Measurements from ENCODE around the gene EFNB1.

EFNB1 gene

DNA sequence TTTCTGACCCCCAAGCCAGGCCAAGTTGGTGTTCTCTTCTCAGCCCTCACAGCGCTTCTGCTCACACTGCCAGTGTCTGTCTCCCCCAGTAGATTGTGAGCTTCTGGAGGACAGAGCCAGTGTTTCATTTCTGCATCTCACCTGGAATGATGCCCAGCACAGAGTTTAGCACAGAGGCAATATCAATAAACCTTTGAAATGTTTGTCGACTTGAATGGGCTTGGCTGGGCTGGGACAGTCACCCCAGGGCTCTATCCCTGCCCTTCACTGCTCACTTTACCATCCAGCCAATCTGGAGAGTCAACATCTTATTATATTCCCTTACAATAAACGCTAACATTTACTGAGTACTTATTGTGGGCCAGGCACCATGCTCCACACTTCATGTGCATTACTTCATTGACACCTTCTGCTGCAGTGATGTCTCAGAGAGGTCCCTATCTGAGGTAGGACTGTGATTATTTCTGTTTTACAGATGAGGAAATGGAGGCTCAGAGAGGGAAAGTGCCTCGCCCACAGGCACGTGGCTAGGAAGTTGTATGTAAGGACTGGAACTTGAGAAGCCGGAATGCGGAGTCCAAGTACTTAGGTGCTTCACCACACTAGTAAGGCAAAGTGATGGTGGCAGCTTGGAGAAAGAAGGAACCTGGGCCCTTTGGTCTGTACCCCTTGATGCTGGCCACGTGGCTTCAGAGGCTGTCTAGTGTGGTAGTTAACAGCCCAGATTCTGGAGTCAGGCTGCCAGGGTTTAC lies 19.5 kb downstream of the EFNB1 start:
- no peak overlapping the region for H3K9ac ChIP-seq (ENCODE audit: low read depth, low read length)
- H3K4me3 ChIP-seq (ENCODE audit: low read length), result no peak overlapping the region
- no peak overlapping the region for H3K4me2 ChIP-seq (ENCODE audit: low read length)
- no peaks in the 10 kb centered on the region for H3K4me1 ChIP-seq (ENCODE audit: control insufficient read depth, insufficient read depth, low read length)
- H3K27me3 ChIP-seq (ENCODE audit: control insufficient read depth, insufficient read depth, low read length), result peaks cover 16% of the 10 kb centered on the region
- no peaks in the 10 kb centered on the region for H3K36me3 ChIP-seq (ENCODE audit: insufficient read depth, low read length)
- no peaks in the 10 kb centered on the region for H3K9me3 ChIP-seq (replicated peaks; ENCODE audit: low read length)

- H3K4me2 ChIP-seq (ENCODE audit: low read length), result no peak overlapping the region
- H3K4me1 ChIP-seq (ENCODE audit: control insufficient read depth, insufficient read depth, low read length), result no peaks in the 10 kb centered on the region
- no peak overlapping the region for H3K4me3 ChIP-seq (ENCODE audit: low read length)
- no peaks in the 10 kb centered on the region for H3K9me3 ChIP-seq (replicated peaks; ENCODE audit: low read length)
- H3K9ac ChIP-seq (ENCODE audit: low read depth, low read length), result no peak overlapping the region
- H3K36me3 ChIP-seq (ENCODE audit: insufficient read depth, low read length), result no peaks in the 10 kb centered on the region
- H3K27me3 ChIP-seq (ENCODE audit: control insufficient read depth, insufficient read depth, low read length), result peaks cover 27% of the 10 kb centered on the region
Observed at GRCh38 chrX:68851082-68851481, 22.3 kb downstream of the EFNB1 start.

- no peak overlapping the region for H3K9ac ChIP-seq (ENCODE audit: low read depth, low read length)
- H3K36me3 ChIP-seq (ENCODE audit: insufficient read depth, low read length), result no peaks in the 10 kb centered on the region
- peaks cover 34% of the 10 kb centered on the region for H3K27me3 ChIP-seq (ENCODE audit: control insufficient read depth, insufficient read depth, low read length)
- H3K4me1 ChIP-seq (ENCODE audit: control insufficient read depth, insufficient read depth, low read length), result no peaks in the 10 kb centered on the region
- H3K9me3 ChIP-seq (replicated peaks; ENCODE audit: low read length), result no peaks in the 10 kb centered on the region
- no peak overlapping the region for H3K4me3 ChIP-seq (ENCODE audit: low read length)
- no peak overlapping the region for H3K4me2 ChIP-seq (ENCODE audit: low read length)
Observed at GRCh38 chrX:68852046-68852445, 23.2 kb downstream of the EFNB1 start.

- no peaks in the 10 kb centered on the region for H3K36me3 ChIP-seq (ENCODE audit: insufficient read depth, low read length)
- no peak overlapping the region for H3K9ac ChIP-seq (ENCODE audit: low read depth, low read length)
- no peak overlapping the region for H3K4me3 ChIP-seq (ENCODE audit: low read length)
- no peak overlapping the region for H3K4me2 ChIP-seq (ENCODE audit: low read length)
- peaks cover 45% of the 10 kb centered on the region for H3K27me3 ChIP-seq (ENCODE audit: control insufficient read depth, insufficient read depth, low read length)
- H3K9me3 ChIP-seq (replicated peaks; ENCODE audit: low read length), result no peaks in the 10 kb centered on the region
- H3K4me1 ChIP-seq (ENCODE audit: control insufficient read depth, insufficient read depth, low read length), result no peaks in the 10 kb centered on the region
Observed at GRCh38 chrX:68853665-68854251, 24.9 kb downstream of the EFNB1 start.

DNA sequence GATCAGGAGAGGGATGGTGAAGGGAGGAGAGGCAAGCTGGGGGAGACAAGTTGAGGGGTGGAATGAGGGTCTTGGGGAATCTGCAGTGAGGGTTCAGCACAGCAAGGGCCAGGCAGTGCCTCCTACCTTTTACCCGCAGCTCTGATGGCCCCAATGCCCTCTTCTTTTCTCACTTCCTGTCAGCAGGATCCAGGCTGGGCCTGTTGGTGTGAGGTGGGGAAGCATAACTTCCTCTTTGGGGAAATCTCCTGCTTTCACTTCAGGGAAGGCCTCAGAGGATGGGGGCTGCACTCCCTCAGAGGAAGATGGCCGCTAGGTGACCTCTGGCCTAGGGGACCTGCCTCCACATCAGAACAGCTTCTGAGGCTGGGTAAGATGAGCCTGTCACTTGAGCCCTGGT lies 36.5 kb downstream of the EFNB1 start:
- Histone ChIP-seq H3K4me2 (ENCODE audit: low read length) (no peak overlapping the region), H3K4me1 (ENCODE audit: control insufficient read depth, insufficient read depth, low read length) (no peaks in the 10 kb centered on the region), H3K9me3 (replicated peaks; ENCODE audit: low read length) (no peaks in the 10 kb centered on the region), H3K36me3 (ENCODE audit: insufficient read depth, low read length) (no peaks in the 10 kb centered on the region), H3K4me3 (ENCODE audit: low read length) (no peak overlapping the region), H3K27me3 (ENCODE audit: control insufficient read depth, insufficient read depth, low read length) (peaks cover 47% of the 10 kb centered on the region), H3K9ac (ENCODE audit: low read depth, low read length) (no peak overlapping the region)

- H3K36me3 ChIP-seq (ENCODE audit: insufficient read depth, low read length), result no peaks in the 10 kb centered on the region
- H3K9ac ChIP-seq (ENCODE audit: low read depth, low read length), result no peak overlapping the region
- H3K4me1 ChIP-seq (ENCODE audit: control insufficient read depth, insufficient read depth, low read length), result no peaks in the 10 kb centered on the region
- H3K9me3 ChIP-seq (replicated peaks; ENCODE audit: low read length), result no peaks in the 10 kb centered on the region
- peaks cover 47% of the 10 kb centered on the region for H3K27me3 ChIP-seq (ENCODE audit: control insufficient read depth, insufficient read depth, low read length)
- no peak overlapping the region for H3K4me2 ChIP-seq (ENCODE audit: low read length)
- H3K4me3 ChIP-seq (ENCODE audit: low read length), result no peak overlapping the region
Observed at GRCh38 chrX:68865926-68866325, 37.1 kb downstream of the EFNB1 start.

DNA sequence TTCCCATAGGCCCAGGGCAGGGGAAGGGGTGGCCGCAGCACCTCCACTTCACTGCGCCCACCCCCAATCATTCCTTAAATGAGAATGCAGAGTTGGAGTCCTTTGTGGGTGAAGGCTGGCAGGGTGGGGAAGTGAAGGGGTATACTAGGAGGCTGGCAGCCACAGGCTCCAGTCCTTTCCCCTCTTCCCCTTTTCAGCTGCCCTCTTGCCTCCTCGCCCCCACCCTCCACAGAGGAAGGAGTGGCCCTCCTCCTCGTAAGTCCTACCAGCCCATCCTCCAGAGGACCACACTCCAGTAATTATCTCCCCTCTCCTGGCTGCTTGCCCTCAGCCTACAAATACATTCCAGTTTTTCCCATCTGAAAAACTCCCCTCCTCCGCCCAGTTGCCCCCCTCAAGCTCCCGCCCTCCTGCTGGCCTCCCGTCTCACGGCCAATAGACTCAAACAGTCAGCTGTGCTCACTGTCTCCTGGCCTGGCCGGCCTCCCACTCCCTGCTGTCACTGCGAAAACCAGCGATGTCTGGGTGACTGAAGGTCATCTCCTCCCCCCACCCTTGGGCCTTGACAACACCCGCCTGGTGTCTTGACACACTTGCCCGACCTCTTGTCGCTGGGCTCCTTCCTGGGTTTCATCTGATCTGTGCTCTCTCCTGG lies 38.8 kb downstream of the EFNB1 start:
- H3K27me3 ChIP-seq (ENCODE audit: control insufficient read depth, insufficient read depth, low read length), result peaks cover 44% of the 10 kb centered on the region
- H3K9ac ChIP-seq (ENCODE audit: low read depth, low read length), result no peak overlapping the region
- H3K4me3 ChIP-seq (ENCODE audit: low read length), result no peak overlapping the region
- H3K4me2 ChIP-seq (ENCODE audit: low read length), result no peak overlapping the region
- no peaks in the 10 kb centered on the region for H3K36me3 ChIP-seq (ENCODE audit: insufficient read depth, low read length)
- no peaks in the 10 kb centered on the region for H3K9me3 ChIP-seq (replicated peaks; ENCODE audit: low read length)
- H3K4me1 ChIP-seq (ENCODE audit: control insufficient read depth, insufficient read depth, low read length), result no peaks in the 10 kb centered on the region

GRCh38 chrX:68868316-68868715 lies 39.5 kb downstream of the EFNB1 start:
- Histone ChIP-seq H3K4me2 (ENCODE audit: low read length) (no peak overlapping the region), H3K4me1 (ENCODE audit: control insufficient read depth, insufficient read depth, low read length) (no peaks in the 10 kb centered on the region), H3K36me3 (ENCODE audit: insufficient read depth, low read length) (no peaks in the 10 kb centered on the region), H3K9me3 (replicated peaks; ENCODE audit: low read length) (no peaks in the 10 kb centered on the region), H3K27me3 (ENCODE audit: control insufficient read depth, insufficient read depth, low read length) (peaks cover 44% of the 10 kb centered on the region), H3K9ac (ENCODE audit: low read depth, low read length) (no peak overlapping the region), H3K4me3 (ENCODE audit: low read length) (no peak overlapping the region)

DNA sequence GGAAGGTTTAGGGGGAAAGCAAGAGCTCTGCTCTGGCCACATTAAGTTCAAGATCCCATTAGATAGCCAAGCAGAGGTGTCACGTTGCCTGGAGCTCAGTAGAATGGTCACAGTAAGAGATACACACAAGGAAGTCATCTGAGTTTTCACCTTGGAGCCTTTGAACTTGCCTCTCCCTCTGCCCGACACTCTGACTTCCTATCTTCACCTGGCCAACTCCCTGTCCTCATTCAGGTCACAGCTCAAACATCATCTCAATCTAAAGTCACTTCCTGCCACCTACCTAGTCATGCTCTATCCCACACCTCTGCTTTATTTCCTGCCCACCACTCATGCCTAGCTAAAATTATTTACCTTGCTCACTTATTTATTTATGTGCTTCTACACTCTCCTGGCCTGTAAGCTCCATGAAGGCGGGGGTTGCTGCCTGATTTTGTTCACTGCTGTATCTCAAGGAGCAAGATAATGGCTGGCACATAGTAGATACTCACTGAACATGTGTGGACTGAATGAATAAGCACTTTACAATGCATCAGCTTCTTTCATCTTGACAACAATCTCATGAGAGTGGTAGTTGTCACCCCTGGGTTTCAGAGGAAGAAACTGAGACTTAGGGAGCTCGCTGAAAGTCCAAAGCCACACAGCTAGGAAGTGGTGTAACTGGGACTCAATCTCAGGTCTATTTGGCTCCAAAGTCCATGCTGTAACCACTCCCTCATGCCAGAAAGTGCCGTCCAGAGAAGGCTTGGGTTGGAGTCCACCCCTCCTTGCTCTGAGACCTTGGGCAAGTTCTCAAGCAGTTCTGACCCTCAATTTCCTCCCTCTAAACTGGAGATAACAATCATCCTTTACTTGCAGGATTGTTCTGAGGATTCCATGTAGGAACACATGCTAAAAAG lies 40.3 kb downstream of the EFNB1 start:
- Histone ChIP-seq H3K36me3 (ENCODE audit: insufficient read depth, low read length) (no peaks in the 10 kb centered on the region), H3K4me3 (ENCODE audit: low read length) (no peak overlapping the region), H3K9me3 (replicated peaks; ENCODE audit: low read length) (no peaks in the 10 kb centered on the region), H3K4me1 (ENCODE audit: control insufficient read depth, insufficient read depth, low read length) (no peaks in the 10 kb centered on the region), H3K4me2 (ENCODE audit: low read length) (no peak overlapping the region), H3K27me3 (ENCODE audit: control insufficient read depth, insufficient read depth, low read length) (peaks cover 38% of the 10 kb centered on the region), H3K9ac (ENCODE audit: low read depth, low read length) (no peak overlapping the region)

DNA sequence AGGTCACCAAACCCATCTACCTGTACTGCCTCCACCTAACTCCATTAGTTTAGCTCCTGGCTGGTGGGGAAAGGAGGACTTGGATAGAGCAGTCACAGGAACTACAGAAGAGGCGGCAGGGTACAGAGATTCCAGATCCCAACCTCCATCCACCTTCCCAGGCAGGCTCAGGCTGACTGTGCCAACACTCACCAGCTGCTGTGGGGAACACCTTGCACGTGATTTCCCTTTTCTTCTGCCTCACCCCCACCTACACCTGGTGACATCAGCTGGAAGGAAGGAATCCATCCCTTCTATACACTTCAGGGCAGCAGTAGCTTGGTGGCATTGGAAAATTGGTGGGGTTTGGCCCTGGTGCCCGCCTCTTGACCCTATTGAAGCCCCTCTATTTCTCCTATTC lies 41.5 kb downstream of the EFNB1 start:
- H3K4me2 ChIP-seq (ENCODE audit: low read length), result no peak overlapping the region
- H3K9me3 ChIP-seq (replicated peaks; ENCODE audit: low read length), result no peaks in the 10 kb centered on the region
- H3K36me3 ChIP-seq (ENCODE audit: insufficient read depth, low read length), result no peaks in the 10 kb centered on the region
- no peak overlapping the region for H3K9ac ChIP-seq (ENCODE audit: low read depth, low read length)
- H3K27me3 ChIP-seq (ENCODE audit: control insufficient read depth, insufficient read depth, low read length), result peaks cover 42% of the 10 kb centered on the region
- H3K4me3 ChIP-seq (ENCODE audit: low read length), result no peak overlapping the region
- no peaks in the 10 kb centered on the region for H3K4me1 ChIP-seq (ENCODE audit: control insufficient read depth, insufficient read depth, low read length)

GRCh38 chrX:68872171-68872570 lies 43.4 kb downstream of the EFNB1 start:
- H3K9me3 ChIP-seq (replicated peaks; ENCODE audit: low read length), result no peaks in the 10 kb centered on the region
- no peak overlapping the region for H3K4me3 ChIP-seq (ENCODE audit: low read length)
- H3K4me2 ChIP-seq (ENCODE audit: low read length), result no peak overlapping the region
- peaks cover 39% of the 10 kb centered on the region for H3K27me3 ChIP-seq (ENCODE audit: control insufficient read depth, insufficient read depth, low read length)
- H3K4me1 ChIP-seq (ENCODE audit: control insufficient read depth, insufficient read depth, low read length), result no peaks in the 10 kb centered on the region
- H3K36me3 ChIP-seq (ENCODE audit: insufficient read depth, low read length), result no peaks in the 10 kb centered on the region
- no peak overlapping the region for H3K9ac ChIP-seq (ENCODE audit: low read depth, low read length)
